ENCODE results near the gene PSTPIP1.

The PSTPIP1 gene

DNA sequence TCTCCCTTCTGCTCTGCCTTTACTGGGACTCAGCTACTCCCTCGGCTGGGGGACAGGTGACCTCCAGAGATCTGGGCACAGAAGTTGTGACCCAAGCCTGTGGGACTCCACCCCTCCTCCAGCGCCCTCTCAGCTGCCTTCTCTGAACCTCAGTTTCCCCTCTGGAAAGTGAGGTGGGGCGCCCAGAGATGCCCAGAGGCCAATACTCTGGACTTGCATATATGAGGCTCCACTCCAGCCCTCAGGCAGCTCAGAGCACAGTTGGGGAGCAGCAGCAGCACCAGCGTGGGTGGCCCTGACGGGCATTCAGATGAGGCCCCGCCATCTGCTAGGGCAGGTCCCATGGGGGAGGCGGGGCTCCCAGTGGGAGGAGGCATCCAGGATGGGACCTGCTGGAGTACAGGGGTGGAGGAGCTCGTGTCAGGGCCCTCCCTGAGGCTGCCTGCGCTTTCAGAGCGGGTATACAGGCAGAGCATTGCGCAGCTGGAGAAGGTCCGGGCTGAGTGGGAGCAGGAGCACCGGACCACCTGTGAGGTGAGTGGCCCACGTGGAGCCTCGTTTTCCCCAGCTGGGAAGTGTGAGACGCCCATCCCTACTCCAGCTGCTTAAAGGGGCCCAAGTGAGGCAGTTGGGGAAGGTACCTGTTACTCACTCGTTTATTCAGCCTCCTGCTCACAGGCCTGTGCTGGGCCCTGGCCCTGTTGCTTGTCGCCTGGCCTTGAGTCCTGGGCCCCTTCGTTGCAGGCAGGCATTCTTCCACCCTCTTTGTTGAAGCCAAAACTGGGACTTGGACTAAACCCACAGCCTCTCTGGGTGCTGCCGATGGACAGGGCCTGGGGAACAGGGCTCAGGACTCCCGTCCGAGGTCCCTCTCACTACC, 35.4 kb downstream of the PSTPIP1 start:
- DNase-seq (ENCODE audit: low spot score) = no peak

GRCh38 chr15:77030928-77031375, 36.0 kb downstream of the PSTPIP1 start:
- no peak for DNase-seq (ENCODE audit: low spot score)

DNA sequence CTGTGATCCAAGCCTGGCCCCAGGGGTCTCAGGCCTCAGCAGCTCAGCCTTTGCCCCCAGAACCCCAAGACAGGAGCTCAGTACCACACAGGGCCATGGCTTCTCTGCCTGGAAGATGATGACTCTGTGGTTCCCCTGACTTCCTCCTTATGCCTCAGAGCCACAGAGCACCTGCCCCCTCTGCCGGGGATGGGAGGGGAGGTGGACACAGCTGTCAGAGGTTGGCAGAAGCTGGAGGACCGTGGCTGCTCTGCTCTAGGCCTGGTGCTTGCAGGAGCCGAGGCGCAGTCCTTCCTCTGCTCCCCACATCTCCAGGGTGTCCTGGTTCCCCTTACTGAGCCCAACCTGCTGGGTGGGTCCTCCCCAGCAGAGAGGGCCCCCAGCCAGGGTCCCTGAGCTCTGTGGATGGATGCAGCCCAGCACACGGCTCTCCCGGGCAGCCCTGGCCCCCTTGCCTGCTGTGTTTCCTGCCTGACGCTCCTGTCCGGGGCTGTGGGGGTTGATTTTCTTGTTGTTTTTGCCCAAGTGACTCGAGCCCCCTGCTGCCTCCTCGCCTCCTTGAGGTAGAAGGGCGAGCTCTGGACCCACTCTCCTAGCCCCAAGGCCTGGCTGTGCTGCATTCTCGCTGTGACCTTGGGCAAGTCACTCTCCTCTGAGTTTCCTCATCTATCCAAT, 36.6 kb downstream of the PSTPIP1 start:
- no peak for DNase-seq (ENCODE audit: low spot score)

DNA sequence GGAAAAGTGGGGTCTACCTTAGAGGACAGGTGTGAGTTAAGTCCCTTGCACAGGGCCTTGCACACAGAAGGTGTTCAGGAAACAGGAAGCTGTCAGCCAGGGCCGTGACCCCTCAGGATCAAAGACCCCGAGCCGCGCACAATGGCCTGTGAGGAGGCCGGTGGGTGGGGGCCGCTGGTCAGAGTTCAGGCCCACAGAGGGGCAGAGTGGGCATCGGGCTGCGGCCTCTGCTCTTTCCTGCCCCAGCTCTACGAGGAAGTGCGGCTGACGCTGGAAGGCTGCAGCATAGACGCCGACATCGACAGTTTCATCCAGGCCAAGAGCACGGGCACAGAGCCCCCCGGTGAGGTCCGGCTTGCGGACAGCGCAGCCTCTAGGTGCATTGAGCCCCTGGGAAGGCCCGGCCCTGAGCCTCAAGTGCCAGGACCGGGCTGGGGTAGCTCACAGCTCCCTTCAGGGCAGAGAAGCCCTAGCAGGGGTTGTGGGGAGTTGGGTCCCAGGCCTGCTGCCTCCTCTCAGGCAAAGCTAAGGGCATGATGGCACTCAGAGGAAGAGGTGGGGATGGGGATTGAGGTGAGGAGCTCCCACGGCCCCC, 37.2 kb downstream of the PSTPIP1 start:
- no peak for DNase-seq (ENCODE audit: low spot score)

DNA sequence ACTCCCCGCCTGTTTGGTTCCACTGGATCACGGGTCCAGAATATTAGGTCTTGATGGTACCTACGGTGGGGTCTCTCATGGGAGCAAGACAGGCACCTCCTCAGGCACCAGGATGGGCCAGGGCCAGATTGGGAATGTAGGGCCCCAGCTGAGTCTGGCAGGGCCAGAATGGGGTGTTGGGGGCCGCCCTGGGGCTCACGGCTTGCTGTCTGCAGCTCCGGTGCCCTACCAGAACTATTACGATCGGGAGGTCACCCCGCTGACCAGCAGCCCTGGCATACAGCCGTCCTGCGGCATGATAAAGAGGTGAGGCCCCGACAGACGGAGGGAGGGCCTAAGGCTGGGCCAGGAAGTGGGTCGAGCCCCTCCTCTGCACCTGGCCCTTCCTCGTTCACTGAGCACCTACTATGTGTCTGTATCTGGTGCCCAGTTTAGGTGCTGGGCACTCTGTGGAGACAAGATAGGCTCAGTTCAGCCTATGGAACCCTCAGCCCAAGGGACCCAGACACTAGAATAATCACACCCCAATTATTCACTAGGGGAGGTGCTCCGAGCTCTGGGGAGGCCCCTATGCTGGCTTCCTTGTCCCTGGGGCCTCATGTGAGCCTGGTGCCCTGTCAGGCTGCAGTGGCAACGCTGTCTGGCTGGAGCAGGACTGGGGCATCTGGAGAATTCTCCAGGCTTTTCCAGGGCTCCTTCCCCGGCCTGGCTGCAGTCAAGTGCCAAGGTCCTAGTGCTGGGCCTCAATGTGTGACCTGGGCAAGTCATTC, 37.9 kb downstream of the PSTPIP1 start:
- DNase-seq (ENCODE audit: low spot score) = no peak

- DNase-seq (ENCODE audit: low spot score) = no peak
These were observed 38.4 kb downstream of the PSTPIP1 start for GRCh38 chr15:77033417-77033728.

- no peak for DNase-seq (ENCODE audit: low spot score)
These were observed 39.1 kb downstream of the PSTPIP1 start for GRCh38 chr15:77033729-77034671.

GRCh38 chr15:77034695-77035489, 40.0 kb downstream of the PSTPIP1 start:
- DNase-seq (ENCODE audit: low spot score) = peak; percentile 25

DNA sequence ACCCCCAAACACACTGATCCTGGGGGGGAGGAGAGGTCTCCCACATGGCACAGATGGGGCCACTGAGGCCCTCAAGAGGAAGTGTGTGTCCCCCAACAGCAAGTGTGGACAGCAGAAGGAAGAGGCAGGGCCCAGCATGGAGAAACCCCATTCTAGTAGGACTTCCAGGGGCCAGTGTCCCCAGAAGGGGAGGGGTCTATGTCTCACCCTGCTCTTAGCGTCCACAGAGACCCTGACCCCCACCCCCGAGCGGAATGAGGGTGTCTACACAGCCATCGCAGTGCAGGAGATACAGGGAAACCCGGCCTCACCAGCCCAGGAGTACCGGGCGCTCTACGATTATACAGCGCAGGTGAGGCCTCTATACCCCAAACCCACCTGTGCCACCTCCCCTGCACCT, 40.7 kb downstream of the PSTPIP1 start:
- no peak for DNase-seq (ENCODE audit: low spot score)

GRCh38 chr15:77035999-77036471, 41.1 kb downstream of the PSTPIP1 start:
- no peak for DNase-seq (ENCODE audit: low spot score)

- no peak for DNase-seq (ENCODE audit: low spot score)
These were observed 41.8 kb downstream of the PSTPIP1 start for GRCh38 chr15:77036537-77037387.

DNA sequence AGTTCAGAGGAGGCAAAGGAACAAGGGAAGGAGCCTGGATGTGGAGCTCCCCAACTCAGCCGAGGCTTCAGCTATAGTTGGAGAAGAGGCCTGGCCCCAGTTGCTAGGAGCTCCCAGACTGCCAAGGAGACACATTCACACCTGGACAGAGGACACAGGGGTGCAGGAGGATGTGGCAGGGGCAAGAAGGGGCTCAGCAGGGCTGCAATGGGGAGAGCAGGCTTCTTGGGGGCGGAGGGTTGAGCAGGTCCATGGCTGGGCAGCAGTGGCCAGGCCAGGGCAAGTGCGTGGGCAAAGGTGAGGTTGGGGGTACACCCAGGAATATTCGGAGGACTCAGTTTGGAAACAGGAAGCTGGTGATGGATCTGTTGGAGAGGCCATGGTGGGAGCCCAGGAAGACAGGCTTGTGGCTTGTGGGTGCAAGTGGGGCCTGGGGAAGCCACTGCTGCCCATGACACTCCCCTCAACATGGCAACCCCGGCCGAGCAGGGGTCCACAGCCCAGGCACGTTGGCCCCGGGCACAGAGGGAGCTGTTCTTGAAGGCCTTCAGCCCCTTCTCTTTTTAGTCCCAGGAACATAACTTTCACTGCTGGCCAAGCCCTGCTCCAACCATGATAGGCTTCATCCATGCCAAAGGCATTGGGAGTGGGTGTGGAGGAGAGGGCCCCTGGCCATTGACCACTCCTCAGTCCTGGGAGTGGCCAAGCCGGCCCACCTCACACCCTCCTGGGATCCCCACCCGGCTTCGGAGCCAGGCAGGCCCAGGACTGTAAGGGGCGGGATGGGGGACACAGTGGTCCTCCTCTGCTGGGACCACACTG, 42.7 kb downstream of the PSTPIP1 start:
- DNase-seq (ENCODE audit: low spot score) = no peak

DNA sequence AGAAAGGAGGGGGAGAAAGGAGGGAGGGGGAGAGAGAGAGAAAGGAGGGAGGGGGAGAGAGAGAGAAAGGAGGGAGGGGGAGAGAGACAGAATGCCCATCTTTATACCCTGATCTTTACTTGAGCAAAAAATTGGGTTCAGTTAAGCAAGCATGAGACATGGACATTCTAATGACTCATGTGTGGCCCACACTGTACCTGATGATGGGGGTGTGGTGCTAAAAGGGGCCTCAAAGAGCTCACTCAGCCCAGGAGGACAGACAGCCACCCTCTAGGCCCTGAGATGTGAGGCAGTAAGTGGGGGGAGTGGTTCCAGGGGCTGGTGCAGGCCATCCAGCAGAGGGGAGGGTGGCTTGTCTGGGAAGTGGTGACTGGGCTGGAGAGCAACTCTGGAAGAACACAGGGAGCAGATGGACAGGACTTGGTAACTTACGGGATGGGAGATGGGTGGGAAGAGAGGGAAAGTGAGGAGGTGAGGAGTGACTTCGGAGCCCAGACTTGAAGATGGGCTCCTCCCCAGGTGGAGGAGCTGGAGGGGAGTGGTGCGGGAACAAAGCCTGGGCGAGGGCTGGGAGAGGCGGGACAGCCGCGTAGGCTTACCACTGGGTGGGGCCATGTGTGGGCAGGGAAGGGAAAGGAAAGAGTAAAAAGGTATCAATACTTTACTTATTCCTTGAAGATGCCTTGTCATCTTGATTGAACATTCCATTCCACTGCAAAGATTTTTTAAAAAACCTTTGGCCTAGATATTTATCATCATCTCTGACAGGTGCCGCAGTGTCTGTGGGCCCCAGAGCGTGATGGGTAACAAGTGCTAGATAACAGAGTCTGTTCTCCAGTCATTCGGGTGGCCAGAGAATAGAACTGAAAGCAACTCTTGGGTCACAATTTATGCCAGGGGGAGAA, 43.6 kb downstream of the PSTPIP1 start:
- DNase-seq (ENCODE audit: low spot score) = no peak

GRCh38 chr15:77039217-77039533, 44.2 kb downstream of the PSTPIP1 start:
- no peak for DNase-seq (ENCODE audit: low spot score)

- DNase-seq (ENCODE audit: low spot score) = no peak
These were observed 44.9 kb downstream of the PSTPIP1 start for GRCh38 chr15:77039848-77040247.

- DNase-seq (ENCODE audit: low spot score) = no peak
These were observed 45.7 kb downstream of the PSTPIP1 start for GRCh38 chr15:77040673-77041072.

DNA sequence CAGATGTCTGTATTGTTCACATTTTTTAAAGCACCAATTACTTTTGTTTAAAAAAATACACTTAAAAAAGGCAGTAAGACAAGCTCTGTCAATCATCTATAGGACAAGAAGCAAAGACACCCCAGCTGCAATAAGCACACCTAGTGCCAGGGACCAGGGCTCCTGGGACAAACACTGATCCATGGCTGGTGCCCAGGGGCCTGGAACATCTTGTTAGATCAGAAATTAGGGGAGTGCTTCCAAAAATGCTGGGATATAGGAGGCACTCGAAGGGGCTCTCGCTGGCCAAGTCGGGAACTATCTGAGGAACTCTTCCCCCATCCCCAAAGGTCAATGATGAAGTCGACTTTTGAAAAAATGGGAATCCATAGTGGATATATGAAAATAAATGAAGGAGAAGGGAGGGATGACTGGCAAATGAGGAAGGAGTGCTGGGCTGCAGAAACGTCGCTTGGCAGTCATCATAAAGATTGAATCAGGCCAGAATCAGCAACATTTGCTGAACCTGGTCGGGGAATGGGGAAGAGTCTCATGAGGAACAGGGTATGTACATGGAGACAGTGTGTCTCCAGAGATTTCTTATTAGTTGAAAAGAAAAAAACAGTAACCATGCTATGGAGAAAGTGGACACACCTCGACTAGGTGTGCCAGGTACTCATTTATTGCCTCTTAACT, 47.5 kb downstream of the PSTPIP1 start:
- DNase-seq (ENCODE audit: low spot score) = no peak
